GM23248 (cell line): ENCODE measurements around the gene SGSM1.
"Not testable (repeated sequence)": the region's sequence is repeated elsewhere in the genome, so short reads cannot be mapped to it uniquely, and the experiment has no call there.

ENCODE experiments used
- EZH2 ChIP-seq: fragments of 200-600 bp; sonication (generic); IDR thresholded peaks from 2 replicates; pipeline ENCODE4 v1.6.1; 2018; ENCODE audit warnings: antibody characterized with exemption, mild to moderate bottlenecking; ENCODE audit not compliant: insufficient read depth, poor library complexity, severe bottlenecking
- EZH2phosphoT487 ChIP-seq: fragments of 200-600 bp; sonication (generic); IDR thresholded peaks from 2 replicates; pipeline ENCODE4 v1.6.1; 2018; ENCODE audit warnings: antibody characterized with exemption, moderate library complexity, mild to moderate bottlenecking, low read depth; ENCODE audit not compliant: insufficient read depth

DNA sequence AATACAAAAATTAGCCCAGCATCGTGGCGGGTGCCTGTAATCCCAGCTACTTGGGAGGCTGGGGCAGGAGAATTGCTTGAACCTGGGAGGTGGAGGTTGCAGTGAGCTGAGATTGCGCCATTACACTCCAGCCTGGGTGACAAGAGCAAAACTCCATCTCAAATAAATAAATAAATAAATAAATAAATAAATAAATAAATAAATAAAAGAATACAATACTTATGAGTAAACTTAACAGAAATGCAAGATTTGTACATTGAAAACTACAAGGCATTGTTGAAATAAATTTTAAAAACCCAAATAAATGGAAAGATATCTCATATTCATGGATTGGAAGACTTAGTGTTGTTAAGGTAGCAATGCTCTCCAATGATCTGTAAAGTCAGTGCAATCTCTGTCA lies 101.1 kb downstream of the SGSM1 start:
- TF ChIP-seq EZH2phosphoT487, EZH2: not testable (repeated sequence)
